Activated CD4-positive, alpha-beta T cell treated with anti-CD3 and anti-CD28 coated beads, Interleukin-2, Interleukin-6, amounts not matched to agents 100 ng/mL and 50 ng/mL, durations not matched to agents 16 hours and 8 hours (primary cell): Measurements from ENCODE around the gene WDR37.
A peak's percentile ranks its signal among the peaks of the same experiment; 100 is the strongest.

Source experiments
- DNase-seq: peaks from one replicate; pipeline ENCODE4 v3.0.0-alpha.2; 2020

Gene WDR37

GRCh38 chr10:1074748-1075308, 18.6 kb downstream of the WDR37 start:
- no peak for DNase-seq

DNA sequence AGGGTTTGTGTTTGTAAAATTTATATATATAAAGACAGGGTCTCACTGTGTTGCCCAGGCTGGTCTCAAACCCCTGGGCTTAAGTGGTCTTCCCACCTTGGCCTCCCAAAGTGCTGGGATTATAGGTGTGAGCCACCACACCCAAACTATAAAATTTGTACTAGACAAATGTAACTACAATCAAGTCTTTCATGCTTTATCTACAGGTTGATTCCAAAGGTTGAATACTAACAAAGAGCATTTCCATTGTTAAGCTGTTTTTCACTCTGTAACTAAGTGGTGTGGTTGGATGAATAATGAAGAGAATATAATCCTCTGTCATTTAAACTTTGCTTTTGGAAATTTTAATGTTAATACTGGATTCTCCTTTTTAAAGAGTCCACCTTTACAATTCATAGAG, 22.5 kb downstream of the WDR37 start:
- no peak for DNase-seq

- DNase-seq: no peak
These were observed 27.4 kb downstream of the WDR37 start for GRCh38 chr10:1083581-1083980.

DNA sequence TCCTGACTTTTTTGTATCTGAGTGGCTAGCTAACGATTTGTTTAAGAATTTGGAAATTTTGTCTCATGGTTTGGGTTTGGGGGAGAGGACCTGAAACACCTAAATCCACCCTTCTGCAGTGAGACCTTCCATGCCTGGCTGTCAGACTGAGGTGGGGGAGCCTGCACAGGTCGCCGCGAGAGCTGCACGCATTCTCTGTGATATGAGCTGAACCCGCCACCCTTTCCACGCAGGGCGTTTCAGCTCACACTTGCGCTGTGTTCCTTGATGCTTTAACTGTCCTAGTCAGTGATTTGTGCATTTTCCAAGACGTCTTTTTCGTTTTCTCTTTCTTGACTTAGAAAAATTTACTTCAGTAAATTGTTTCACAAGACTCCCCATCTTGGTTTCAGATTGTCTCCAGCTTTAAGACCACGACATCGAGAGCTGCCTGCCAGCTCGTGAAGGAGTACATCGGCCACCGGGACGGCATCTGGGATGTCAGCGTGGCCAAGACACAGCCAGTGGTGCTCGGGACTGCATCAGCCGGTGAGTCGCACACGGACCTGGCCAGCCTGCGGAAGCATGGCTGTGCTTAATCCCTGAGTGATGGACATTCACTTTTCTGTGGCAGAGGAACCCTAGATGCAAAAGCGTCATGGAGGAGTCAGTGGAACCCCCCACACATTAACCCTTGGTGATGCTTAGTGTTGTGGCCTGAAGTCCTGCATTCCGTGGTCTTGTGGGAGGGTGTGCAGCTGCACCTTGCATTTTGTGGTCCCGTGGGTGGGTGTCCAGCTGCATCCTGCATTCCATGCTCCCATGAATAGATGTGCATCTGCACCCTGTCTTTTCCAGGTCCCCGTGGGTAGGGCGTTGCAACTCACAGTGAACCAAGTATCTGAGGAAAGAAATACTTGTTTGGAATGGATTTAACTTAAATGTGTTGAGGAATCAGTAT, 28.1 kb downstream of the WDR37 start:
- DNase-seq: no peak

DNA sequence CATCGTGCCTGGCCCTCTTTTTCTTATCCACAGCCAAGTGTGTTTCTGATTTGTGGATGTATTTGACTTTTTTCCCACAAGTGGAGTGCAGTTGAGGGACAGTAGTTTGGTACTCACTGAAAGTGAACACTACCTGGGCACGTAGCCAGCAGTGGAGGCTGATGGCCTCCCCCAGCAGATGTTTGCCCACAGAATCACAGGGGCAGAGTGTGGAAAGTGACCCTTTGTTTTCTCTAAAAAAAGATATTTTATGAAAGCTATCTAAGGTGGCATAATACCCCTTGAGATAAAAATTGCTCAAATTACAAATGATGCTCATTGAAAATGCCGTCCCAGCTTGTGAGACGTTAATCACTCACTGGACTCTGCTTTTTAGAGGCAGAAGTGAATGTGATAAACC, 29.1 kb downstream of the WDR37 start:
- DNase-seq: no peak

- no peak for DNase-seq
These were observed 30.6 kb downstream of the WDR37 start for GRCh38 chr10:1086787-1087186.

GRCh38 chr10:1089017-1089689, 33.0 kb downstream of the WDR37 start:
- no peak for DNase-seq

DNA sequence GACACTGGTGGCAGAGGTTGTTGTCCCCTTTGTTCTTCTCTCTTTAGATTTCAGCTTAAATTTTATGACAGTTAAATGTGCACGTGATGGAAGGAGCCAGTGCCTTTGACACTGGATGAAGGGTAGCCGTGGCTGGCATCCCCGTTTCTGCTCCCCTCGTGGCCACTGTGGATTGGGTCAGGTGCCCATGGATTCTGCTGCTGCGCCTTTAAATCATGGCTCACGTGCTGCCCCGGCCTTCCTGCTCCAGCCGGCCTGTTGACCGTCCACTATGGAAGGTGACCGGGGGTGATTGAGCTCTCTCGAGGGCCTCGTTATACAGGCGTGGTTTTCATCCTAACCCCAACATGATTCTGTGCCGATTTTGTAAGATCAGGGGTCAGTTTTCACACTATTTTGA, 34.5 kb downstream of the WDR37 start:
- DNase-seq: no peak

DNA sequence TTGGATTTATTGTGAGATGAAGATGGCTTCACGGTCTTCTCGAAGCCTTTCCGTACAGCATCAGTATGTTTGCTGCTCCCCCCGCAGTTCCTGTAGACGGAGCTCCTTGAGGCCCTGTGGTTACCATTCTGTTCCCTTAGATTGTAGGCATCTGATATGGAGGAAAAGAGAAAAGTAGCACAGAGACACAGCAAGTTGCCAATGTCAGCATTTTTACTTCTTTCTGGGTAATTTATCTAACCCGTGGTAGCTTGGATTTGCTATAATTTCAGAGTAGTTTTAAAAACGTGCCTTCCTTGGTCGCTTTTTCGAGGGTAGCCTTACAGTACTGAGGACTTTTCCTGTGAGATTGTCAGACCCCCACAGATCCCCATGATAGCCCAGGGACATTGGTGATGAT, 37.5 kb downstream of the WDR37 start:
- no peak for DNase-seq

GRCh38 chr10:1094112-1095057, 38.2 kb downstream of the WDR37 start:
- DNase-seq: peak; percentile 84

DNA sequence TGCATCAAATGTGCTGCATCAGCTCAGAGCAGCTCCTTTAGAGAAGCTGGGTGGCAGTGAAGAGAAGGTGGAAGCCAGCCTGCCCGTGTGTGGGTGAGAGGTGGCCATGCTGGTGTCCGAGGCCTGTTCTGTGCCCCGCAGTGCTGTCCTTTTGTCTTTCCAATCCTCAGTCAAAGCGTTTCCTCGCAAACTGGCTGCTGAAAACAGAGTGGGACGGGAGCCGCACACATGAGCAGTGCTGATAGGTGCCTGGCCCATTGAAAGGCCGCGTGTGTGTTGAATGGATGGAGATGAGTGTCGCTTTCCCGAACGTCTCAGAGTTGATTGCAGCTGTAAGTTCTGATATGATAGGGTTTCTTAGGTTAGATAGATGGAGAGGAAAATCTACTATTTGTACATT, 39.3 kb downstream of the WDR37 start:
- DNase-seq: no peak

DNA sequence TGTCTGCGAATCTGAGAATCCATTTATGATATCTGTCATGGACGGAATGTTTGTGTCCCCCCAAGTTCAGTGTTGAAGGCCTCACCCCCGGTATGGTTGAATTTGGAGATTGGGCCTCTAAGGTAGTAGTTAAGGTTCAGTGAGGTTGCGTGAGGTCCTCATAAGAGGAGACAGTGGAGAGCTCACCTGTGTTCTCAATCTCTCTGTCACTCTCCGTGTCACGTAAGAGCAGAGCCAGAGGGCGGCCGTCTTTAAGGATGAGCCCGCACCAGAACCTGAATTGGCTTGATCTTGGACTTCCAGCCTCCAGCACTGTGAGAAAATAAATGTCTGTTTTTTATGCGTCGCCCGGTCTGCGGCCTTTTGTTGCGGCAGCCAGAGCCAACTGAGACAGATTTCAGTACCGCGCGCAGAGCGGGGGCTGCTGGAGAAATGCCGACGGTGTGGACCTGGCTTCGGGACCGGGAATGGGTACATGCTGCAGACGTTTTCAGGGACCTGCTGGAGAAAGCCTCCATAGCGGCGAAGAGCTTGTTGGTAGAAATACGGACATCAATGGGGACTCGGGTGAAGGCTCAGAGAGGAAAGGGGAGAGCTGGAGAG, 40.2 kb downstream of the WDR37 start:
- no peak for DNase-seq

- no peak for DNase-seq
These were observed 41.3 kb downstream of the WDR37 start for GRCh38 chr10:1097436-1097835.

- no peak for DNase-seq
These were observed 44.0 kb downstream of the WDR37 start for GRCh38 chr10:1100143-1100542.

GRCh38 chr10:1100691-1101368, 44.6 kb downstream of the WDR37 start:
- no peak for DNase-seq

DNA sequence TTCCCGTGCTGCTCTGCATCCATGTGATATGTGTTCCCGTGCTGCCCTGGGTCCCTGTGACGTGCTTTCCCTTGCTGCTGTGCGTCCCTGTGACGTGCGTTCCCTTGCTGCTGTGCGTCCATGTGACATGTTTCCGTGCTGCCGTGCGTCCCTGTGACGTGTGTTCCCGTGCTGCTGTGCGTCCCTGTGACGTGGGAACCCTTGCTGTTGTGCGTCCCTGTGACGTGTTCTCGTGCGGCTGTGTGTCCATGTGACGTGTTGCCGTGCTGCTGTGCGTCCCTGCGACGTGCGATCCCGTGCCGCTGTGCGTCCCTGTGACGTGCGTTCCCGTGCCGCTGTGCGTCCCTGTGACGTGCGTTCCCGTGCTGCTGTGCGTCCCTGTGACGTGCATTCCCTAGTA, 45.8 kb downstream of the WDR37 start:
- no peak for DNase-seq

- DNase-seq: no peak
These were observed 46.2 kb downstream of the WDR37 start for GRCh38 chr10:1102416-1102815.

DNA sequence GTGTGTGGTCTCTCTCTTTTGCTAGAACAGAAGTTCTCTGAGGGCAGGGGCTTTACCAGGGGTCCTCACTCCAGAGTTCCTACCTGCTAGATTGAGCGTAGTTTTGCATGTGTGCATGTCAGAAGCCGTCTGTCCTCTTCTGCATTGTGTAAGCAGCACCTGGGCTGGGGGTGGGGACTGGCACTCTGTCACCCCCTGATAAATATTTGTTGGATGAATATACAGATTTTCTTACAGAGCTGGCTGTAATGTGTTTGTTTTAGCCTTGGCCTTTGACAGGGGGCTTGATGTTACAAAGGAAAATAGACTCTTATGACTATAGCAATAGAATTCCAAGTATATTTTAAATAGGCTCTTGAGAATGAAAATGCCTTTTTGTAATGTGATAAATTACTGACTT, 46.6 kb downstream of the WDR37 start:
- no peak for DNase-seq

DNA sequence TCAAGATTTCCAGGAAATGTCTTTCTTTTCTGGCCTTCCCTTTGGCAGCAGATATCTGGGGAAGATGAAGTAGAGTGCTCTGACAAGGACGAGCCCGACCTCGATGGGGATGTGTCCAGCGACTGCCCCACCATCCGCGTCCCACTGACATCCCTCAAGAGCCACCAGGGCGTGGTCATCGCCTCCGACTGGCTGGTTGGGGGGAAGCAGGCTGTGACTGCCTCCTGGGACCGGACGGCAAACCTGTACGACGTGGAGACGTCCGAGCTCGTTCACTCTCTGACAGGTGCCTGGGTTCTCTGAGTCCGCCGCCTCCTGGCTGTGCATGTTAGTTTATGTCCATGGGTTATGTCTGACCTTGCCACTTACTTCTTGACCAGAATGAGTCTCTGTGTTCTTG, 47.4 kb downstream of the WDR37 start:
- no peak for DNase-seq

GRCh38 chr10:1104971-1105370, 48.8 kb downstream of the WDR37 start:
- no peak for DNase-seq

- no peak for DNase-seq
These were observed 50.8 kb downstream of the WDR37 start for GRCh38 chr10:1107004-1107403.

DNA sequence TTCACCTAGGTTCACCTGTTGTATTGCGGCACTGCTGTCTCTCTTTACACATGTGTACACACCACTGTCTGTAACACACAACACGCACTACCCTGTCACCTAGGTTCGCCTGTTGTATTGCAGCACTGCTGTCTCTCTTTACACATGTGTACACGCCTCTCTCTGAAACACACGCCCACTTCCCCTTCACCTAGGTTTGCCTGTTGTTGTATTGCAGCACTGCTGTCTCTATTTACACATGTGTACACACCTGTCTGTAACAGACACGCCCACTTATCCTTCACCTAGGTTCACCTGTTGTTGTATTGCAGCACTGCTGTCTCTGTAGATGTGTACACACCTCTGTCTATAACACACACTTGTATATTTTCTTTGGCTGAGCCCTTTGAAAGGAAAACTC, 51.5 kb downstream of the WDR37 start:
- DNase-seq: no peak
